ENCODE data around the gene STARD6.

DNA sequence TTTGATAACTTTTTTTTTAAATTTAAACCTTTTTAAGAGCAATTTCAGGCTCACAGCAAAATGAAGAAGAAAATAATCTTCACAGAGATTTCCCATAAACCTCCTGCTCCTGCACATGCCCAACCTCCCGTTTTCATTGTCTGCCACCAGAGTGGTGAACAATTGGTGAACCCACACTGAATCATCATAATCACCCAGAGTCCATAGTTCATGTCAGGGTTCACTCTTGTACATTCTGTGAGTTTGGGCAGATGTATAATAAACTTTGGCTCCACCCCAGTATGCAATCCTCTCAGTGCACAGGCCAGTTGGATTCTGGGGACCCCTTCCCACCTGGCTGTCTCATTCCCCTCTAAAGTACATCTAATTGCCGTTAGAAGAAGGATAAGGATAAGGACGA is 24.4 kb upstream of the STARD6 start:
- TF ChIP-seq, protein P1, sequence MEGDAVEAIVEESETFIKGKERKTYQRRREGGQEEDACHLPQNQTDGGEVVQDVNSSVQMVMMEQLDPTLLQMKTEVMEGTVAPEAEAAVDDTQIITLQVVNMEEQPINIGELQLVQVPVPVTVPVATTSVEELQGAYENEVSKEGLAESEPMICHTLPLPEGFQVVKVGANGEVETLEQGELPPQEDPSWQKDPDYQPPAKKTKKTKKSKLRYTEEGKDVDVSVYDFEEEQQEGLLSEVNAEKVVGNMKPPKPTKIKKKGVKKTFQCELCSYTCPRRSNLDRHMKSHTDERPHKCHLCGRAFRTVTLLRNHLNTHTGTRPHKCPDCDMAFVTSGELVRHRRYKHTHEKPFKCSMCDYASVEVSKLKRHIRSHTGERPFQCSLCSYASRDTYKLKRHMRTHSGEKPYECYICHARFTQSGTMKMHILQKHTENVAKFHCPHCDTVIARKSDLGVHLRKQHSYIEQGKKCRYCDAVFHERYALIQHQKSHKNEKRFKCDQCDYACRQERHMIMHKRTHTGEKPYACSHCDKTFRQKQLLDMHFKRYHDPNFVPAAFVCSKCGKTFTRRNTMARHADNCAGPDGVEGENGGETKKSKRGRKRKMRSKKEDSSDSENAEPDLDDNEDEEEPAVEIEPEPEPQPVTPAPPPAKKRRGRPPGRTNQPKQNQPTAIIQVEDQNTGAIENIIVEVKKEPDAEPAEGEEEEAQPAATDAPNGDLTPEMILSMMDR (IDR thresholded peaks at IDR 0.05 in 4 of 5, conservative IDR thresholded peaks at IDR 0.05 in 1 of 5): no peak
- no peak for TF ChIP-seq POLR2A (IDR thresholded peaks at IDR 0.05)
